HG03039 (cell line): ENCODE measurements around the gene PLK3.
"Not testable (repeated sequence)": the region's sequence is repeated elsewhere in the genome, so short reads cannot be mapped to it uniquely, and the experiment has no call there.

Experiments used
- ATAC-seq: cut with Tn5 transposase; IDR thresholded peaks from one replicate; pipeline ENCODE4 v1.9.1; 2021; ENCODE audit warnings: mild to moderate bottlenecking, moderate library complexity; ENCODE audit not compliant: unreplicated experiment

The PLK3 gene

GRCh38 chr1:44808063-44808937 is 8.1 kb downstream of the PLK3 start, which contains the start of gene BTBD19:
TSS of gene BTBD19 (plus strand) at chr1:44808523. CDS start at chr1:44808821, 298 bp downstream.
- ATAC-seq, result peak; percentile 30

GRCh38 chr1:44808938-44809917 is 9.1 kb downstream of the PLK3 start:
- peak; percentile 33 for ATAC-seq

DNA sequence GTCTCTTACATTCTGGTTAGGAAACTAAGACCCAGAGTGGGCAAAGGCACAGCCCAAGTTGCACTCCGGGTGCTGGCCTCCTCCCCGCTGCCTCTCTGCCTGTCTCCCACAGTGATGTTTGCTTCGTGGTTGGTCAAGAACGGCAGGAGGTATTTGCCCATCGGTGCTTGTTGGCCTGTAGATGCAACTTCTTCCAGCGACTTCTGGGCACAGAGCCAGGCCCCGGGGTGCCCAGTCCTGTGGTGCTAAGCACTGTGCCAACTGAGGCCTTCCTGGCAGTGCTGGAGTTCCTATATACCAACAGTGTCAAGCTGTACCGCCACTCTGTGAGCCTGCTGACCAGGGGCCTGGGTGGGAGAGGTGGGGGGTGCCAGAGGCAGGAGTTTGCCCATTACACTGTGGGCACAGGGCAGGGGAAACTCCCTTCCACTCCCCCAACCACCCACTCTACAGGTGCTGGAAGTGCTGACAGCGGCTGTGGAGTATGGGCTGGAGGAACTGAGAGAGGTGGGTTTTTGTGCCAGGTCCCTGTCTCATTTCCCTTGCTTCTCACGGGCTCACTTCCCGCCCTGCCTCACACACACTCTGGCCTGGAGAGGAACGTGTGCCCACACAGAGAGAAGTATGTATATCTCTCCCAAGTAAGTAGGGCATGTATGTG is 10.1 kb downstream of the PLK3 start:
- ATAC-seq, result no peak

GRCh38 chr1:44810762-44811105 is 10.6 kb downstream of the PLK3 start:
- not testable (repeated sequence) for ATAC-seq

DNA sequence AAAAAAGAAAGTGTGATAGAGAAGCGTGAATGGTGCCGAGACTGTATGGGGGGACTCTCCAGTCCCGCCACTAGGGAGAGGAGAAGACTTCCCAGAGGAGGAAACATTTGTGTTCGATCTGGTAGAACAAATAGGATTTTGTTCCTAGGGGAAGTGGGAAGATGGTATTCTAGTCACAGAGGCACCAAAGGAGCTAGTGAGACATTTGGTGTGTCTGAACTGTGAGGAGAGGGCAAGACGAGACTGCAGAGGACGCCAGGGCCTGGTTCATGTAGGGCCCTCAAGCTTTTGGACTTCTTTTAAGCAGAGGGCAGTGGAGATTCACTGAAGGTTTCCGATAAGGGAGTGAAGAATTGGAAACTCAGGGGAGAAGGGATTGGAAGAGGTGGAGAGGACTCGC is 11.1 kb downstream of the PLK3 start:
- no peak for ATAC-seq

GRCh38 chr1:44812822-44813543 is 12.8 kb downstream of the PLK3 start:
- no peak for ATAC-seq

GRCh38 chr1:44815926-44816325 is 15.7 kb downstream of the PLK3 start:
- ATAC-seq, result not testable (repeated sequence)

GRCh38 chr1:44817307-44817706 is 17.1 kb downstream of the PLK3 start:
- no peak for ATAC-seq

DNA sequence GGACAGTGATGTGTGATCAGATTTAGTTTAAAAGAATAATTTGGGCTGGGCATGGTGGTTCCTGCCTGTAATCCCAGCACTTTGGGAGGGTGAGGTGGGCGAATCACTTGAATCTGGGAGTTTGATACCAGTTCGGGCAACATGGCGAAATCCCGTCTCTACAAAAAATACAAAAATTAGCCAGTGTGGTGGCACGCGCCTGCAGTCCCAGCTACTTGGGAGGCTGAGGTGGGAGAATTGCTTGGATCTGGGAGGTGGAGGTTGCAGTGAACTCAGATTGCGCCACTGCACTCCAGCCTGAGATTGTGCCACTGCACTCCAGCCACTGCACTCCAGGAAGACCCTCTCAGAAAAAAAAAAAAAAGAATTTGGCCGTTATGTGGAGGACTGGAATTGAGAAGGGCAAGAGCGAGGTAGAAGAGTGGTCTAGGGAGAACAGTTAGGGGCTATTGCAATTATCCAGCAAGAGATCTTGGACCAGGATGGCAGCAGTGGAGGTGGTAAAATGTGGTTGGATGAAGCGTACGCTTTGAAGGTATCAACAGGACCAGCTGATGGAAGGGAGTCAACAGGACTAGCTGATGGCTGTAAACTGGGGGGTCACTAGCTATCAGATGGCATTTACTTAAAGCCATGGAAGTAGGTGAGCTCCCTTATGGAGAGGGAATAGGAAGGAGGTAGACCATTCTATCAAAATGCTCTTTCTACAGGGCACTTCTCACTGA is 17.8 kb downstream of the PLK3 start:
- no peak for ATAC-seq

DNA sequence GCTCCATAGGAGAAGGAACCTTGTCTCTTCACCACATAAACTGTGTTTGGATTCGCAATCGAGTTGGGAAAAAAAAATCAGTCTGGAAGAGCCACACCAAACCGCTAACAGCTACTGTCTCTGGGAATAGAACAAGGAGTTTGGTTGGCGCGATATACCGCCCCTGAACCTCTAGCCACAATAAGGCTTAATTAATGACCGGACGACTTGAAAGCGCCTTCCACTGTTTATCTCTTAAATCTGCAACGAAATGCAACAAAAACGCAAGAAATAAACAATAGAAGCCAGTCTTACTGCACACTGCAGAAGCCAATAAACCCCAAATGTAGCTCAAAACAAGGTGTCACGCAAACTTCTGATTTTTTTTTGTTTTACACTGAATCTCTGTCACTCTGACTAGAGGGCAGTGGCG is 19.0 kb downstream of the PLK3 start:
- ATAC-seq, result no peak

DNA sequence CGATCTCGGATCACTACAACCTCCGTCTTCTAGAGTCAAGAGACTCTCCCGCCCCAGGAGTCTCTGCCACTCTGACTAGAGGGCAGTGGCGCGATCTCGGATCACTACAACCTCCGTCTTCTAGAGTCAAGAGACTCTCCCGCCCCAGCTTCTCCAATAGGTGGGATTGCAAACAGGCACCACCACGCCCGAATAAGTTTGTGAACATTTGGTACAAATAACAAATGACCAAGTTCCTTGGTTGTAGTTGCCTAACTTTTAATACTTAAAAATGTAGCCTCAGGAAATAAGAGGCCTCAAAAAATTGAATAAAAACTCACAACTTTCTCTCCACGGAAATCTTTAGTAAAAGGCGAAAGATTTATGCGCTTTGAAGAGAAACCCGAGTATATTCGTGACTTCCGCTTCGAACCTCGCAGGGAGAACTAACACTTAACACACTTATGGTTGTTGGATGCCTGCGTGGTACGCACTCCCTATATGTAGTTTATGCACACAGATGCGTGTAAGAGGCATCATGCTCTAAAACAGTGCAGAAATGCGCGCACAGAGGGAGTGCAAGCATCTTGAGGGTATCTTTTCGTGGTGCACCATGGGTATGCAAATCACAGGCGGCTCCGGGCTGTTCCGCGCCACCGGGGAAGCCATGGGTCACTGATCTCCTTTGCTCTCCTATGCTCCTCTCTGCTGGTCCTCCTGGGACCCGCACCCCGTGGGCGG is 19.6 kb downstream of the PLK3 start:
- ATAC-seq, result peak; percentile 54

DNA sequence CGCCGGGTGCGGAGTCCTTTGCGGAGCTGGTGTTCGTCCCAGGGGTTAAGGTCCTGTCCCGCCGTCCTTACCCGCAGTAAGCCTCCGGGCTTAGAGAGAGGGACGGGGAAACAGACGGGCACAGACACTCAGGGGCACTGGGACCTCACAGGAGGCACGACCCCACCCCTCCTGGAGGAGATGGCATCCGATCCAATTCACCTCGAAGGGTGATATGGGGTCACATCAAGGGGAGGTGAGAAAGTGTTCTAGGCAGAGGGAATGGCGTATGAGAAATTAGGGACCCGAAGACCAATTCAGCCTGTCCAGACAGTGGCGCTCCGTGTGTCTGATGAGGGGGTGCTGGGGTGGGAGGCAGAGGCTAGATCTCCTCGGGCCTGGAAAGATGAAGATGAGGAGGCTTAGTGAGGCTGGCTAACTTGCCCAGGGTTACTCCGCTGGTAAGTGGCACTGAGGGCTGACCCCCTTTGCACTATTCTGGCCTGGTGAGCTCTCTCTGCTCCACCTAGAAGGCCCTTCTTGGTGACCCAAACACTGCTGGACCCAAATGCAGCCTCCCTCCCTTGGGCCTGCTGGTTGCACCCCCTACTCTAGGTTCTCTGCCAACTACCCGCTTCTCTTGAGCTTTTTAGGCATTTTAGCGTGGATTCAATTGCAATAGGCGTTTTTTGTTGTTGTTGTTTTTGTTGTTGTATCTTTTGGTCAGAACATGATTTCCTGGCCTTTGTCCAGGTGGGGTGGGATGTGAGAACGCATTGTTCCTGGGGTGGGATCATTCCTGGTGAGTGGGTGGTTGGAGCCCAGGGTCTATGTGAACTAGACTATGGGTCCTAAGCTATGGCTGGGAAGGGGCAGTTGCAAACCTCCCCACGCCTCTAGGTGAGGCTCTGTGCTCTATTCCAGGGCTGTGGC is 20.4 kb downstream of the PLK3 start:
- ATAC-seq, result no peak

DNA sequence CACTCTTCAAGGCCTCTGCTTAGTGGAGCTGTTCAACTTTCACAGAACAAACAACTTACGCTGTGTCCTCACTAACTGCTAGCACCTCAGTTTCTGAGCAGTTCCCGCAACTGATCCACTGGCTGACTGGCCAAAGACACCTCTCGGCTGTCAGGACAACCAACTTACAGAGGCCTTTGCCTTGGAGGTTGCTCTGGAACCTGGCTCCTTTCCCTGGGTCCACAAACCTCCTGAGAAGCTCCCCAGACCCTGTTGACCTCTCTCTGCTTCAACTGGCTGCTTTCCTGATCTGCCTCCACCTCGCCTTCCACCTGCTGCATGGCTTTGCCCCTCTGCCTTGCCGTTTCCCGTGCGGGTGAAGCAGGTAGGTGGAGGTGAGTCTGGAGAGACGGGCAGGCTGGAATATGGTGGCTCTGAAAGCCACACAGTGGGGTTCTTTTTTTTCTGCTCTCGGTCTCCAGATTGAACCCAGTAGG is 21.1 kb downstream of the PLK3 start:
- no peak for ATAC-seq

DNA sequence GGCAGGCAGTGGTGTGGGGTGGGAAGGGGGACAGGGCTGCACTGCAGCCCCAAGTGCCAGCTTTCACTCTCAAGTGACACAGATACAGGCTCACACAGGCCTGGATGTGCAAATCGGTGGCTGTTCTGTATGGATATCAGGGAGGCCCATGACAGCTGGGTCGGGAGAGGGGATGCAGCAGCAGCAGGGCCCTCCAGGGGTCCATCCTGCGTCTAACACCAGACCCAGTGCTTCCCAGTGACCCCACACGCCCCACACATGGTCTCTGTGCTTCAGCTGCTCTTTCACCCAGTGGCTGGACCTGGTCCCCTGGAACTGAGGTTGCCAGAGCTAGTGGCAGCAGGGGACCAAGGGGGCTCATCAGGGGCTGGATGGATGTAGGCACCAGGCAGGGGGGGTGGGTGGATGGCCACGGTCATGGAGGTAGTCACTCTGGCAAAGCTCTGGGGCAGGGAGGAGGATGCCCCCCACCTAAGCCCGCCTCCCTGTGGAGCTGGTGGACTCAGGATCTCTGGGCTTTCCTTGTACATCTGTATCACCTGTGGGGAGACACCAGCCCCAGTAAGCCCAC is 22.0 kb downstream of the PLK3 start:
- ATAC-seq, result no peak

DNA sequence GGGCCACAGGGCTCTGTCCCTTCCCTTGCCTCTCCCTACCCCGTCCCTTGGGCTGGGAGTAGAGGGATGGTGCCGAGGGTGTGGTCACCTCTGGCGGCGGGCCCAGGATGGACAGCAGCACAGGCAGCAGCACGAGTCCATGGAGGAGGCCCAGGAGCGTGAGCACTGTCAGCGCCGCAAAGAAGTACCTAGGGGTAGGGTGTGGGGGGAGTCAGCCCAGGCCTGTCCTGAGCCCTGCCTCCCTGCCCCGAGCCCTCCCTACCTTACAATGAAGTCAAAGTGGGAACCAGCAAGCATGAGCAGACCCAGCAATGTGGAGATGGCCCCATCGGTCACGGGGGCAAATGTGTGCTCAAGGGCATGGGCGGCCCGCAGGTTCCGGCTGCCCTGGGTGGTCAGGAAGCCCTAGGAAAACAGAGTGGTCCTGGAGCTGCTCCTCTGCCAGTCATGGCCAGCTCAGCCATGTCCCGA is 22.8 kb downstream of the PLK3 start:
- no peak for ATAC-seq

GRCh38 chr1:44824392-44824791 is 24.2 kb downstream of the PLK3 start:
- not testable (repeated sequence) for ATAC-seq

GRCh38 chr1:44826375-44827196 is 26.4 kb downstream of the PLK3 start:
- no peak for ATAC-seq
